Upper lobe of left lung (tissue), 6 donors: ENCODE results near the gene MBP. TPM values are rescaled to one million over a fixed set of nuclear protein-coding genes. Genes with fewer than 3 reads are reported as not detected.

Source experiments
- ATAC-seq, 2 donors: fragments of 200-7000 bp; cut with Tn5 transposase; one replicate each; pipeline ENCODE4 v1.9.1; 2022; ENCODE audit warnings: mild to moderate bottlenecking in 2 of 2, moderate library complexity in 2 of 2; ENCODE audit not compliant: low FRiP score in 2 of 2
- DNase-seq, 2 donors: peaks; one replicate each; pipeline ENCODE4 v3.0.0-alpha.2; 2019 to 2020
- H3K27ac ChIP-seq, 4 donors: fragments of 200-600 bp; sonication (generic); one replicate each; pipeline ENCODE4 v1.5.1; 2016 to 2019
- H3K27me3 ChIP-seq, 4 donors: fragments of 200-600 bp; sonication (generic); one replicate each; pipeline ENCODE4 v1.5.1; 2017 to 2019
- H3K36me3 ChIP-seq, 4 donors: fragments of 200-600 bp; sonication (generic); one replicate each; pipeline ENCODE4 v1.5.1; 2016 to 2019
- H3K4me1 ChIP-seq, 4 donors: fragments of 200-600 bp; sonication (generic); one replicate each; pipeline ENCODE4 v1.5.1; 2018 to 2019
- H3K4me3 ChIP-seq, 4 donors: fragments of 200-600 bp; sonication (generic); one replicate each; pipeline ENCODE4 v1.5.1; 2017 to 2019; ENCODE audit warnings: mild to moderate bottlenecking in 2 of 4, moderate library complexity in 1 of 4
- H3K9me3 ChIP-seq, 4 donors: fragments of 200-600 bp; sonication (generic); one replicate each; pipeline ENCODE4 v1.5.1; 2018 to 2019
- CTCF ChIP-seq, 6 experiments: fragments of 450-650 bp in 4 of 6; fragments of 200-600 bp in 2 of 6; sonication (generic) in 2 of 6; IDR thresholded peaks; one replicate each; pipeline ENCODE4 v1.5.1; 2016 to 2019; ENCODE audit warnings: antibody characterized with exemption in 6 of 6
- EP300 ChIP-seq, 4 donors: sonication (generic); formaldehyde crosslinking; IDR thresholded peaks; one replicate each; pipeline ENCODE4 v1.5.1; 2017; ENCODE audit warnings: antibody characterized with exemption in 4 of 4, control low read depth in 2 of 4
- POLR2A ChIP-seq, 4 donors: fragments of 450-650 bp; IDR thresholded peaks; one replicate each; pipeline ENCODE4 v1.5.1; 2016 to 2017; ENCODE audit warnings: antibody characterized with exemption in 4 of 4, mild to moderate bottlenecking in 2 of 4
- POLR2AphosphoS5 ChIP-seq, 2 donors: sonication (generic); formaldehyde crosslinking; IDR thresholded peaks; one replicate each; pipeline ENCODE4 v1.5.1; 2017; ENCODE audit warnings: antibody characterized with exemption in 2 of 2
- WGBS, 2 donors: methylation state at CpG; one replicate each; pipeline ENCODE4 v1.1.5; 2017 to 2018; 5-methylcytosine and 5-hydroxymethylcytosine counted together
- total RNA-seq, 6 donors: library from RNA; depleted of rRNA in 4 of 6; stranded (reverse); fragments of >200 nt in 4 of 6; gene quantifications; one replicate each; pipeline versions ENCODE4 v1.1.0 to v1.2.1, GENCODE V29; 2016 to 2021
- donor health status: DM: no; HTN: no; CAD: no; lungs with moderate emphysema.
- donor health status: DM: no; HTN: yes; CAD: no; lungs with severe emphysema.

Gene MBP
- total RNA-seq, 6 donors from 2014 or later: 55.5 to 87.6 (median 68.8) TPM

GRCh38 chr18:76978616-76979015, 154.0 kb downstream of the MBP start:
- ATAC-seq (no peak), DNase-seq (no peak)
- Histone ChIP-seq H3K4me3 (no peak overlapping the region), H3K4me1 (peaks cover 0 to 7% (median 4%) of the 10 kb centered on the region in 4 donors), H3K9me3 (no peaks in the 10 kb centered on the region), H3K27ac (no peak overlapping the region), H3K27me3 (no peaks in the 10 kb centered on the region), H3K36me3 (no peaks in the 10 kb centered on the region)
- WGBS, 2 donors: 91 to 92% methylated on average over 14 of the region's 14 CpGs
- TF ChIP-seq POLR2A (IDR thresholded peaks at IDR 0.05) (no peak), POLR2AphosphoS5 (IDR thresholded peaks at IDR 0.05) (no peak)

GRCh38 chr18:76977684-76978232, 154.8 kb downstream of the MBP start:
- H3K27ac ChIP-seq: no peak overlapping the region
- no peaks in the 10 kb centered on the region for H3K4me1 ChIP-seq
- DNase-seq: no peak
- no peaks in the 10 kb centered on the region for H3K9me3 ChIP-seq
- H3K36me3 ChIP-seq: no peaks in the 10 kb centered on the region
- H3K27me3 ChIP-seq: no peaks in the 10 kb centered on the region
- WGBS, 2 donors: 68 to 74% methylated on average over 11 of the region's 11 CpGs
- H3K4me3 ChIP-seq: no peak overlapping the region
- no peak for TF ChIP-seq EP300 (IDR thresholded peaks at IDR 0.05)
- TF ChIP-seq CTCF (IDR thresholded peaks at IDR 0.05): no peak
- TF ChIP-seq POLR2AphosphoS5 (IDR thresholded peaks at IDR 0.05): no peak
- TF ChIP-seq POLR2A (IDR thresholded peaks at IDR 0.05): no peak
- ATAC-seq: no peak

GRCh38 chr18:76977108-76977621, 155.4 kb downstream of the MBP start:
- Histone ChIP-seq H3K27ac (peak overlapping the region in 3 of 4 donors; percentile 38 to 65 (median 58)), H3K4me3 (peak overlapping the region in 3 of 4 donors; percentile 11 to 31 (median 26)), H3K27me3 (no peaks in the 10 kb centered on the region), H3K9me3 (no peaks in the 10 kb centered on the region), H3K4me1 (no peaks in the 10 kb centered on the region), H3K36me3 (no peaks in the 10 kb centered on the region)
- 63 to 77% methylated on average over 14 of the region's 14 CpGs for WGBS, 2 donors
- no peak for TF ChIP-seq EP300 (IDR thresholded peaks at IDR 0.05)
- TF ChIP-seq POLR2AphosphoS5 (IDR thresholded peaks at IDR 0.05): no peak
- no peak for TF ChIP-seq POLR2A (IDR thresholded peaks at IDR 0.05)
- no peak for TF ChIP-seq CTCF (IDR thresholded peaks at IDR 0.05)
- ATAC-seq (peak; percentile 39 to 52), DNase-seq (peak in 1 of 2 donors; percentile 71)

GRCh38 chr18:76975577-76976110, 156.9 kb downstream of the MBP start:
- no peaks in the 10 kb centered on the region for H3K9me3 ChIP-seq
- no peak for TF ChIP-seq EP300 (IDR thresholded peaks at IDR 0.05)
- no peak for TF ChIP-seq POLR2A (IDR thresholded peaks at IDR 0.05)
- DNase-seq (no peak), ATAC-seq (no peak)
- no peak overlapping the region for H3K27ac ChIP-seq
- H3K27me3 ChIP-seq: no peaks in the 10 kb centered on the region
- H3K4me3 ChIP-seq: no peak overlapping the region
- H3K36me3 ChIP-seq: no peaks in the 10 kb centered on the region
- WGBS, 2 donors: 87 to 91% methylated on average over 14 of the region's 14 CpGs
- peaks cover 0 to 7% (median 0%) of the 10 kb centered on the region in 4 donors for H3K4me1 ChIP-seq

GRCh38 chr18:76974386-76974785, 158.2 kb downstream of the MBP start:
- Histone ChIP-seq H3K36me3 (peaks cover 0 to 2% (median 0%) of the 10 kb centered on the region in 4 donors), H3K27ac (no peak overlapping the region), H3K4me3 (no peak overlapping the region), H3K4me1 (peaks cover 0 to 7% (median 0%) of the 10 kb centered on the region in 4 donors), H3K27me3 (no peaks in the 10 kb centered on the region), H3K9me3 (no peaks in the 10 kb centered on the region)
- WGBS, 2 donors: 92 to 94% methylated on average over 5 of the region's 5 CpGs
- TF ChIP-seq POLR2A (IDR thresholded peaks at IDR 0.05) (no peak), POLR2AphosphoS5 (IDR thresholded peaks at IDR 0.05) (no peak)
- DNase-seq: no peak
- no peak for ATAC-seq

GRCh38 chr18:76973520-76974266, 158.9 kb downstream of the MBP start:
- H3K4me1 ChIP-seq: peaks cover 0 to 7% (median 0%) of the 10 kb centered on the region in 4 donors
- 96% methylated on average over 18 to 20 of the region's 20 CpGs for WGBS, 2 donors
- H3K27ac ChIP-seq: no peak overlapping the region
- TF ChIP-seq EP300 (IDR thresholded peaks at IDR 0.05) (no peak), POLR2A (IDR thresholded peaks at IDR 0.05) (no peak), POLR2AphosphoS5 (IDR thresholded peaks at IDR 0.05) (no peak), CTCF (IDR thresholded peaks at IDR 0.05) (no peak)
- no peaks in the 10 kb centered on the region for H3K27me3 ChIP-seq
- H3K9me3 ChIP-seq: no peaks in the 10 kb centered on the region
- peaks cover 0 to 7% (median 1%) of the 10 kb centered on the region in 4 donors for H3K36me3 ChIP-seq
- no peak for DNase-seq
- ATAC-seq: no peak
- H3K4me3 ChIP-seq: no peak overlapping the region
